Panc1 (cell line): ENCODE results near the gene RPH3AL. TPM values are rescaled to one million over a fixed set of nuclear protein-coding genes. Genes with fewer than 3 reads are reported as not detected.

Source experiments
- ATAC-seq: fragments of 200-7000 bp; cut with Tn5 transposase; 2 replicates; pipeline ENCODE4 v1.9.1; 2020; ENCODE audit warnings: mild to moderate bottlenecking, moderate library complexity
- BruUV-seq: library from RNA; stranded (reverse); fragments of 400-500 nt; replicated peaks from 2 replicates; lab custom pipeline; 2021; lab: Mats Ljungman, UMichigan
- CTCF ChIA-PET: fragments of 300-600 bp; sonication (Branson Sonifier 250); formaldehyde crosslinking; loops from one replicate; lab custom pipeline; 2022; ENCODE audit warnings: antibody characterized with exemption; lab: Charles Lee
- POLR2A ChIA-PET: fragments of 300-600 bp; sonication (Branson Sonifier 250); formaldehyde crosslinking; loops from one replicate; lab custom pipeline; 2022; ENCODE audit warnings: antibody characterized with exemption; lab: Charles Lee
- DNase-seq: peaks from one replicate; pipeline ENCODE4 v3.0.0-alpha.2; 2010; ENCODE audit warnings: low read depth, low spot score
- H3K27ac ChIP-seq: 2 replicates; pipeline ENCODE4 v1.5.1; 2011; ENCODE audit warnings: mild to moderate bottlenecking, low read length, inconsistent platforms
- H3K27me3 ChIP-seq: fragments of 200-500 bp; sonication (Bioruptor generic); 2 replicates; pipeline ENCODE4 v1.6.0; 2014; ENCODE audit warnings: low read length, inconsistent platforms; ENCODE audit not compliant: control insufficient read depth, insufficient read depth
- H3K36me3 ChIP-seq: fragments of 200-500 bp; sonication (Bioruptor generic); 2 replicates; pipeline ENCODE4 v1.5.1; 2014; ENCODE audit warnings: inconsistent platforms, mild to moderate bottlenecking, low read length, moderate library complexity; ENCODE audit not compliant: control insufficient read depth, insufficient read depth
- H3K4me1 ChIP-seq: 2 replicates; pipeline ENCODE4 v1.5.1; 2011; ENCODE audit warnings: inconsistent platforms, mild to moderate bottlenecking, low read length, moderate library complexity; ENCODE audit not compliant: control insufficient read depth, insufficient read depth
- H3K4me3 ChIP-seq, 2 experiments: 2 replicates each; pipeline ENCODE4 v1.5.1; 2011 to 2012; ENCODE audit warnings: low read depth in 2 of 2, low read length in 2 of 2, mild to moderate bottlenecking in 2 of 2, inconsistent platforms in 1 of 2, moderate library complexity in 1 of 2
- H3K9me3 ChIP-seq: fragments of 200-500 bp; sonication (Bioruptor generic); 2 replicates; pipeline ENCODE4 v1.5.1; 2014; ENCODE audit warnings: low read depth, mild to moderate bottlenecking, inconsistent platforms, low read length, moderate library complexity; ENCODE audit not compliant: control insufficient read depth, insufficient read depth
- POLR2AphosphoS5 ChIP-seq: IDR thresholded peaks from 2 replicates; pipeline ENCODE4 v1.6.1; 2012; ENCODE audit warnings: mild to moderate bottlenecking, low read depth, low read length, moderate library complexity
- SIN3A ChIP-seq: IDR thresholded peaks from 2 replicates; pipeline ENCODE4 v1.6.1; 2012; ENCODE audit warnings: low read depth, mild to moderate bottlenecking, low read length, moderate library complexity, borderline replicate concordance; ENCODE audit not compliant: insufficient read depth
- TCF7L2 ChIP-seq: IDR thresholded peaks from 2 replicates; pipeline ENCODE4 v1.6.1; 2011; ENCODE audit warnings: mild to moderate bottlenecking, low read depth, low read length, inconsistent platforms
- in situ Hi-C: cut with HindIII; loops from 2 replicates; pipeline ENCODE4 v1.10.0; 2016; ENCODE audit warnings: low sequenced_read_pairs, low pct_unique_long_range_greater_than_20kb
- intact Hi-C: fragments of 100-400 bp; cut with micrococcal nuclease; formaldehyde crosslinking; loops from one replicate; pipeline ENCODE4 v1.10.0; 2022; ENCODE audit not compliant: unreplicated experiment
- total RNA-seq: library from RNA; stranded (reverse); gene quantifications from one replicate; pipeline ENCODE4 v1.2.1, GENCODE V29; 2021; ENCODE audit not compliant: unreplicated experiment
- TF ChIP-seq, protein P1 (sequence below), 2 experiments: IDR thresholded peaks; 2 replicates each; pipeline ENCODE4 v1.6.1; 2011 to 2012; ENCODE audit warnings: low read depth in 2 of 2, control low read depth in 1 of 2, low read length in 1 of 2, mild to moderate bottlenecking in 1 of 2, moderate library complexity in 1 of 2; ENCODE audit not compliant: insufficient read depth in 1 of 2
- TF ChIP-seq, protein P2 (sequence below): fragments of 450-650 bp; IDR thresholded peaks from 2 replicates; pipeline ENCODE4 v1.5.1; 2017; ENCODE audit warnings: mild to moderate bottlenecking

RPH3AL gene
- total RNA-seq, 1 experiment from 2014 or later = 2.2 TPM

DNA sequence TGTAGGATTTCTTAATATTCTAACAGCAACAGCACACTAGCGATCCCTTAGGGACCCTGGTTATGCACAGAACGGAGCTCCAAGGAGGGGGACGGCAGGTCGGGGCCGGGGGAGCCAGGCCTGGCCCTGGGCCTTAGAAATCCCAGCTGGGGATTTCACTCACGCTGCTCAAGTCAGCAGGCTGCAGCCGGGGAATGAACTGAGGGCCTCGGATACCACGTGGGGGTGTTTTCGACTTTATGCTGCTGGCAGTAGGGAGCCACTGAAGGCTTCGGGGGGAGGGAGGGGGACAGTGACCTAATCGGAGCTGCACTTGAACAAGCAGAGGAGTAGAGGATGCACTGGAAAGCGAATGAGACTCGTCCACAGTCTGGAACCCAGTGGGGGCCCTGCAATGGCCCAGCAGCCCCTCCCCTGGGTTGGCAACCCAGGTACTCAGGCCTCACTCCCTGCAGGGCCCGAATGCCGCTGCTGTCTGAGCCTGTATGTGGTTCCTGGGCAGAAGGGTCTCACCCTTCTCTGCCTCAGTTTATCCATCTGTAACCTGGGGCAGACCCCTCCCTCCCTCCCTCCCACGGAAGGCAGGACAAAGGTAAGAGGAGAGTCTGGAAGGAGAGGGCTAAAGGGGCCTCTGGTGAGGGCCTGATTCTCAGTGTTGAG is 53.7 kb downstream of the RPH3AL start:
- Histone ChIP-seq H3K27me3 (no peaks in the 10 kb centered on the region), H3K4me1 (no peaks in the 10 kb centered on the region), H3K27ac (no peak overlapping the region), H3K9me3 (no peaks in the 10 kb centered on the region), H3K36me3 (no peaks in the 10 kb centered on the region), H3K4me3 (no peak overlapping the region)
- no TSS peak for BruUV-seq
- ATAC-seq = no peak
- POLR2A ChIA-PET = no interaction called here
- in situ Hi-C loops (no loop called here), intact Hi-C loops (no loop called here)
- DNase-seq = no peak
- TF ChIP-seq TCF7L2 (no peak), SIN3A (no peak), POLR2AphosphoS5 (no peak)
- TF ChIP-seq, protein P1, sequence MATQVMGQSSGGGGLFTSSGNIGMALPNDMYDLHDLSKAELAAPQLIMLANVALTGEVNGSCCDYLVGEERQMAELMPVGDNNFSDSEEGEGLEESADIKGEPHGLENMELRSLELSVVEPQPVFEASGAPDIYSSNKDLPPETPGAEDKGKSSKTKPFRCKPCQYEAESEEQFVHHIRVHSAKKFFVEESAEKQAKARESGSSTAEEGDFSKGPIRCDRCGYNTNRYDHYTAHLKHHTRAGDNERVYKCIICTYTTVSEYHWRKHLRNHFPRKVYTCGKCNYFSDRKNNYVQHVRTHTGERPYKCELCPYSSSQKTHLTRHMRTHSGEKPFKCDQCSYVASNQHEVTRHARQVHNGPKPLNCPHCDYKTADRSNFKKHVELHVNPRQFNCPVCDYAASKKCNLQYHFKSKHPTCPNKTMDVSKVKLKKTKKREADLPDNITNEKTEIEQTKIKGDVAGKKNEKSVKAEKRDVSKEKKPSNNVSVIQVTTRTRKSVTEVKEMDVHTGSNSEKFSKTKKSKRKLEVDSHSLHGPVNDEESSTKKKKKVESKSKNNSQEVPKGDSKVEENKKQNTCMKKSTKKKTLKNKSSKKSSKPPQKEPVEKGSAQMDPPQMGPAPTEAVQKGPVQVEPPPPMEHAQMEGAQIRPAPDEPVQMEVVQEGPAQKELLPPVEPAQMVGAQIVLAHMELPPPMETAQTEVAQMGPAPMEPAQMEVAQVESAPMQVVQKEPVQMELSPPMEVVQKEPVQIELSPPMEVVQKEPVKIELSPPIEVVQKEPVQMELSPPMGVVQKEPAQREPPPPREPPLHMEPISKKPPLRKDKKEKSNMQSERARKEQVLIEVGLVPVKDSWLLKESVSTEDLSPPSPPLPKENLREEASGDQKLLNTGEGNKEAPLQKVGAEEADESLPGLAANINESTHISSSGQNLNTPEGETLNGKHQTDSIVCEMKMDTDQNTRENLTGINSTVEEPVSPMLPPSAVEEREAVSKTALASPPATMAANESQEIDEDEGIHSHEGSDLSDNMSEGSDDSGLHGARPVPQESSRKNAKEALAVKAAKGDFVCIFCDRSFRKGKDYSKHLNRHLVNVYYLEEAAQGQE (IDR thresholded peaks at IDR 0.05; ENCODE audit: insufficient read depth in 1 of 2, low read depth in 2 of 2, low read length in 1 of 2) = no peak
- TF ChIP-seq, protein P2, sequence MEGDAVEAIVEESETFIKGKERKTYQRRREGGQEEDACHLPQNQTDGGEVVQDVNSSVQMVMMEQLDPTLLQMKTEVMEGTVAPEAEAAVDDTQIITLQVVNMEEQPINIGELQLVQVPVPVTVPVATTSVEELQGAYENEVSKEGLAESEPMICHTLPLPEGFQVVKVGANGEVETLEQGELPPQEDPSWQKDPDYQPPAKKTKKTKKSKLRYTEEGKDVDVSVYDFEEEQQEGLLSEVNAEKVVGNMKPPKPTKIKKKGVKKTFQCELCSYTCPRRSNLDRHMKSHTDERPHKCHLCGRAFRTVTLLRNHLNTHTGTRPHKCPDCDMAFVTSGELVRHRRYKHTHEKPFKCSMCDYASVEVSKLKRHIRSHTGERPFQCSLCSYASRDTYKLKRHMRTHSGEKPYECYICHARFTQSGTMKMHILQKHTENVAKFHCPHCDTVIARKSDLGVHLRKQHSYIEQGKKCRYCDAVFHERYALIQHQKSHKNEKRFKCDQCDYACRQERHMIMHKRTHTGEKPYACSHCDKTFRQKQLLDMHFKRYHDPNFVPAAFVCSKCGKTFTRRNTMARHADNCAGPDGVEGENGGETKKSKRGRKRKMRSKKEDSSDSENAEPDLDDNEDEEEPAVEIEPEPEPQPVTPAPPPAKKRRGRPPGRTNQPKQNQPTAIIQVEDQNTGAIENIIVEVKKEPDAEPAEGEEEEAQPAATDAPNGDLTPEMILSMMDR = no peak
- CTCF ChIA-PET = no interaction called here

DNA sequence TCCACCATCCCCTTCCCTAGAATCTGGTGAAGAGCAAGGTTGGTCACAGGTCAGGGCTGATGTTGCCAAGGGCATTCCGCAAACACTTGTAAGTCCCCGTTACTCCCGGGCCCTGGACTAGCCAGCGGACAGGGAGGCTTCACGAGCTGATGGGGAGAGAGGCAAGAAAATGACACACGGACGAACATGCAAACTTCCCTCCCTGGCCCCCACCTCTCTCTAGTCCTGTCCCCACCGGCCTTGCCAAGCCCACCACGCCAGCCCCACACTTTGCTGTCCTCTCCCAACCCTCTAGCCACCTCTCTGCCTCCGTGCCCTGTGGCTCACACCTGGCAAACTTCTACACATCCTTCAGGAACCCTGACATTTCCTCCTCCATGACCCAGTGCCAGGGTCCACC is 54.8 kb downstream of the RPH3AL start:
- Histone ChIP-seq H3K27ac (no peak overlapping the region), H3K4me1 (no peaks in the 10 kb centered on the region), H3K27me3 (no peaks in the 10 kb centered on the region), H3K4me3 (no peak overlapping the region), H3K9me3 (no peaks in the 10 kb centered on the region), H3K36me3 (no peaks in the 10 kb centered on the region)
- ChIA-PET CTCF (no interaction called here), POLR2A (no interaction called here)
- DNase-seq = no peak
- intact Hi-C loops (no loop called here), in situ Hi-C loops (no loop called here)
- ATAC-seq = no peak
- TF ChIP-seq TCF7L2 (no peak), SIN3A (no peak), POLR2AphosphoS5 (no peak)
- TF ChIP-seq, protein P1 (IDR thresholded peaks at IDR 0.05; ENCODE audit: insufficient read depth in 1 of 2, low read depth in 2 of 2, low read length in 1 of 2) = no peak
- TF ChIP-seq, protein P2 = no peak
- BruUV-seq = no TSS peak
